ENCODE measurements around the gene FRRS1L. TPM values are rescaled to one million over a fixed set of nuclear protein-coding genes. Genes with fewer than 3 reads are reported as not detected.

The FRRS1L gene
- total RNA-seq, 1 donor from 2014 or later = 2.5 TPM

DNA sequence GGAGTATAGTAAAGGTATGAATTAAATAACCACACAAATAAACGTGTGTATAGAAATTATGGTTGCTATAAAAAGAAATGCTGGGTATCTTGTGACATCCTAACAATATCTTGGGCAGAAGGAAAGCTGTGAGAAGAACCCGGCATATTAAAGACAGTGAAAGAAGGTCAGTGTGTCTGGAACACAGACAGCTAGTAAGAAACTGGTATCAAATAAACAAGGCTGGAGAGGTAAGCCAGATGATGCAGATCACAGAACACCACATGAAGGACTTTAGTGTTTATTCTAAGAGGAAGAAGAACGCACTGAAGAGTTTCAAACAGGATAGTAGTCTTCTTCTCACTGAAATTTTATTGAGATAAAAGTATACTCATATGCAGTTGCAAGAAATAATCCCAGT is 71.7 kb downstream of the FRRS1L start:
- TF ChIP-seq CTCF (IDR thresholded peaks at IDR 0.05; ENCODE audit: borderline replicate concordance) = no peak
- Histone ChIP-seq H3K4me3 (no peak overlapping the region), H3K27ac (replicated peaks) (peak overlapping the region; percentile 89), H3K27me3 (ENCODE audit: low read depth) (no peaks in the 10 kb centered on the region), H3K9me3 (replicated peaks) (no peaks in the 10 kb centered on the region), H3K4me1 (peaks cover 85% of the 10 kb centered on the region), H3K36me3 (peaks cover 15% of the 10 kb centered on the region)
- DNase-seq = no peak
- intact Hi-C loops (cut with micrococcal nuclease) = no loop called here

GRCh38 chr9:109094268-109094667 is 72.8 kb downstream of the FRRS1L start:
- Histone ChIP-seq H3K27me3 (ENCODE audit: low read depth) (no peaks in the 10 kb centered on the region), H3K36me3 (peaks cover 25% of the 10 kb centered on the region), H3K9me3 (replicated peaks) (no peaks in the 10 kb centered on the region), H3K4me3 (no peak overlapping the region), H3K27ac (replicated peaks) (peak overlapping the region; percentile 89), H3K4me1 (peaks cover 75% of the 10 kb centered on the region)
- no peak for DNase-seq
- intact Hi-C loops (cut with micrococcal nuclease) = no loop called here
- no peak for TF ChIP-seq CTCF (IDR thresholded peaks at IDR 0.05; ENCODE audit: borderline replicate concordance)

DNA sequence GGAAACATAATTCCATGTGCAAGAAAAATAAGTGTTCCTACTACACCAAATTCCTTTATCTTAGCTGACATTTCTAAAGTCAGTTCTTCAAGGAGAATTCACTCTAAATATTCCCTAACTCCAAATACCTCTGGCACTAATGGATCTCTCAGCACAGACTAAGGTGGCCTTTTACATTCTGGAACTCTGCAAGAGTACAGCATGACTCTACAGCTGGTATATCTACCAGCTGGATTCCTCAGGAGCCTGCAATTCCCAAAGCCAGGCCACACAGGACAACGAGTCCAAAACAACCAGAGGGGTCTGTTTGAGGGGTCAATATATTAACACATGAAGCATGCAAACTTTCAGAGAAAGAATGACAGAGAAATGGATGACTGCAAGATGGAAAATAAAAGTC is 74.5 kb downstream of the FRRS1L start:
- no peak for DNase-seq
- H3K4me3 ChIP-seq = no peak overlapping the region
- peaks cover 40% of the 10 kb centered on the region for H3K36me3 ChIP-seq
- intact Hi-C loops (cut with micrococcal nuclease) = no loop called here
- peaks cover 58% of the 10 kb centered on the region for H3K4me1 ChIP-seq
- H3K9me3 ChIP-seq (replicated peaks) = no peaks in the 10 kb centered on the region
- no peaks in the 10 kb centered on the region for H3K27me3 ChIP-seq (ENCODE audit: low read depth)
- H3K27ac ChIP-seq (replicated peaks) = peak overlapping the region; percentile 89
- TF ChIP-seq CTCF (IDR thresholded peaks at IDR 0.05; ENCODE audit: borderline replicate concordance) = no peak

DNA sequence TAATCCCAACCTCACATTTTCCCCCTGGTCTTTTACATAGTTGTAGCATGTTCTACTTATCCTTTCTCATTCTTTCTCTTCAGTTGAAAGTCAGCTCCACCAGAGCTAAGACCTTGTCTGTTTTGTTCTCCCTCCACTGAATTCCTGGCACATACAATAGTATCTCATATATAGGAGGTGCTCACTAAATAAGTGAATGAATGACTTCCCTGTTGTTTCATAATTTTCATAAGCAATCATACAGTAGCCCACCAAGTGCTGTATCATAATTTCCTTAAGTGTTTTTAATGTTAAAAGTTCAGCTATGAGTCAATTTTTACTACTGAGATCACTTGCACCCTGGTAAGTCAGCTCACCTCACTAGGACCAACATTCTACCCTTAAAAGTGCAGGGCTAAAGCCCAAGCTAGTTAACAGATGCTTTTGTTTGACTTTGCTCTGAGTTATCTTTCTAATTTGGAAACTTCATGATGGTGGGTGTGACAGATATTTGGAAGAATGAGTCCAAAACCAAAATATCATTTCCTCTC is 74.9 kb downstream of the FRRS1L start:
- H3K9me3 ChIP-seq (replicated peaks) = no peaks in the 10 kb centered on the region
- H3K4me1 ChIP-seq = peaks cover 53% of the 10 kb centered on the region
- no peak for TF ChIP-seq CTCF (IDR thresholded peaks at IDR 0.05; ENCODE audit: borderline replicate concordance)
- intact Hi-C loops (cut with micrococcal nuclease) = no loop called here
- peaks cover 45% of the 10 kb centered on the region for H3K36me3 ChIP-seq
- no peak overlapping the region for H3K4me3 ChIP-seq
- peak overlapping the region; percentile 89 for H3K27ac ChIP-seq (replicated peaks)
- DNase-seq = no peak
- H3K27me3 ChIP-seq (ENCODE audit: low read depth) = no peaks in the 10 kb centered on the region

DNA sequence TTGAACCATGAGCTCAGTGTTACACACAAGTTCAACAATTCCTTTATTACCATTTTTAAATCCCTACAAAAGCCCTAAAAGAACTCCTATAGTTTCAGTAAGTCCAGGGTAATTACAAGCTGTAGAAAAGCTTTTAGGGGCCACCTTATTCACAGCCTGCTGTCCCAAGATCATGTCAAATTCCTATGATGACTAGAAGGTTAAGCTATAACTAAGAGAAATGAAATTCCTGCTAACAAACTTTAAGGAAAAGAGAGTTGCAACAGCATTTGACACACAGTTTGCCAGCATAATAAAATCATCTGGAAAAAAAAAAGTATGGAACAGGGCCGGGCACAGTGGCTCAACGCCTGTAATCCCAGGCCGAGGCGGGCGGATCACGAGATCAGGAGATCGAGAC is 78.8 kb downstream of the FRRS1L start:
- Histone ChIP-seq H3K9me3 (replicated peaks) (no peaks in the 10 kb centered on the region), H3K36me3 (peaks cover 71% of the 10 kb centered on the region), H3K27ac (replicated peaks) (no peak overlapping the region), H3K27me3 (ENCODE audit: low read depth) (no peaks in the 10 kb centered on the region), H3K4me3 (no peak overlapping the region), H3K4me1 (peaks cover 14% of the 10 kb centered on the region)
- intact Hi-C loops (cut with micrococcal nuclease) = no loop called here
- TF ChIP-seq CTCF (IDR thresholded peaks at IDR 0.05; ENCODE audit: borderline replicate concordance) = no peak
- no peak for DNase-seq

Measured in left ventricle myocardium inferior (tissue), 1 donor.